ENCODE results near the gene RTP3. TPM values are rescaled to one million over a fixed set of nuclear protein-coding genes. Genes with fewer than 3 reads are reported as not detected.

Gene RTP3
- total and polyA plus RNA-seq, 2 of the 4 experiments (the other 2 are of a cell fraction), result 0.18 to 0.26 TPM

DNA sequence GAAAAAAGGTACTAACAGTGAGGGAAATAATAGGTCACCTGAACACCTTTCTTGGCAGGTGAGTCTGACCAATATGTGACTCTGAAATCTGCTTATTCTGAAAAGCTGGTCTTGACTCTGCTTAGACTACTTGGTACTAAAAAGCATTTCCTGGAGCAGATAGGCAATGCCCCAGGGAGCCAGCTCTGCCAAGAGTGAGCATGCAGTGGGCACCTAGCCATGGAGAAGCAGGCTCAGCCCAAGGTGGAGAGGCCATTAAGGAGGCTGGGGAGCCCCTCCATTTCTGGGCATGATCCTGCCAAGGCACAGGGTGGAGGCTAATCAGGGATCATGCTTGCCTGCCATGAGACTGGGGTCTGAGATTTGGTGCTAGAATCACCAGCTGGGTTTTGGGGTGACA, 31.5 kb upstream of the RTP3 start:
- no peak for DNase-seq
- ChIA-PET CTCF (no interaction called here), POLR2A (ENCODE audit: unreplicated experiment) (no interaction called here)
- dilution Hi-C loops (cut with HindIII; ENCODE audit: low sequenced_read_pairs, unreplicated experiment) (no loop called here), intact Hi-C loops (cut with micrococcal nuclease) (no loop called here), in situ Hi-C loops (cut with MboI; ENCODE audit: low sequenced_read_pairs) (no loop called here)
- Histone ChIP-seq H4K8ac (ENCODE audit: low read depth in 2 of 2, low read length in 2 of 2) (no peak overlapping the region), H3K9ac (ENCODE audit: low read depth, low read length) (no peak overlapping the region), H4K91ac (ENCODE audit: insufficient read depth, low read depth, low read length) (no peak overlapping the region), H4K20me1 (ENCODE audit: insufficient read depth, low read length) (no peaks in the 10 kb centered on the region; the same call in 1 of the 2 replicates), H2BK5ac (ENCODE audit: low read depth, low read length, poor library complexity, severe bottlenecking) (no peak overlapping the region), H2AK5ac (ENCODE audit: low read depth, low read length) (no peak overlapping the region), H3K9me3 (ENCODE audit: control insufficient read depth, insufficient read depth, low read length) (0 out of 2 replicates have a peak, but pooled peaks cover 1% of the 10 kb centered on the region), H3K23ac (ENCODE audit: low read depth, low read length) (no peak overlapping the region), H3K27me3 (ENCODE audit: control insufficient read depth, insufficient read depth, low read length) (peaks cover 74% of the 10 kb centered on the region), H4K5ac (ENCODE audit: low read depth, low read length) (no peak overlapping the region), H3K79me1 (ENCODE audit: low read depth in 1 of 2, low read length in 2 of 2) (no peaks in the 10 kb centered on the region), H3K9me1 (ENCODE audit: insufficient read depth, low read length) (no peaks in the 10 kb centered on the region; the same call in 1 of the 2 replicates), H2BK15ac (ENCODE audit: low read depth, low read length) (no peak overlapping the region), H3K4me2 (ENCODE audit: low read depth, low read length) (no peak overlapping the region), H2AFZ (replicated peaks; ENCODE audit: low read length, poor library complexity) (no peak overlapping the region), H2BK120ac (ENCODE audit: low read depth, low read length) (no peak overlapping the region), H3K14ac (replicated peaks; ENCODE audit: low read depth, low read length) (no peak overlapping the region), H3K27ac (ENCODE audit: insufficient read depth, low read length) (no peak overlapping the region), H3K4me3 (ENCODE audit: insufficient read depth, low read depth, low read length) (no peak overlapping the region), H3K36me3 (ENCODE audit: control insufficient read depth, insufficient read depth, low read length) (no peaks in the 10 kb centered on the region), H3K56ac (ENCODE audit: extremely low read depth, insufficient read depth, low read length) (no peak overlapping the region), H3K18ac (ENCODE audit: low read depth, low read length) (no peak overlapping the region), H3K4ac (ENCODE audit: low read depth, low read length) (no peak overlapping the region), H2BK20ac (ENCODE audit: low read depth, low read length) (no peak overlapping the region), H2AK9ac (replicated peaks; ENCODE audit: low read depth, low read length, poor library complexity) (no peak overlapping the region), H3K4me1 (ENCODE audit: control insufficient read depth, insufficient read depth, low read length) (peaks cover 3% of the 10 kb centered on the region)
- ATAC-seq (ENCODE audit: low read depth), result no peak
- no peak for TF ChIP-seq FOS (IDR thresholded peaks at IDR 0.05; ENCODE audit: low read depth, low read length)
- TF ChIP-seq RCOR1 (IDR thresholded peaks at IDR 0.05; ENCODE audit: insufficient replicate concordance, low read length), result no peak
- no peak for TF ChIP-seq BHLHE40 (IDR thresholded peaks at IDR 0.05; ENCODE audit: low read depth, low read length)
- no peak for TF ChIP-seq RAD21 (IDR thresholded peaks at IDR 0.05; ENCODE audit: low read length)
- TF ChIP-seq, protein P1, sequence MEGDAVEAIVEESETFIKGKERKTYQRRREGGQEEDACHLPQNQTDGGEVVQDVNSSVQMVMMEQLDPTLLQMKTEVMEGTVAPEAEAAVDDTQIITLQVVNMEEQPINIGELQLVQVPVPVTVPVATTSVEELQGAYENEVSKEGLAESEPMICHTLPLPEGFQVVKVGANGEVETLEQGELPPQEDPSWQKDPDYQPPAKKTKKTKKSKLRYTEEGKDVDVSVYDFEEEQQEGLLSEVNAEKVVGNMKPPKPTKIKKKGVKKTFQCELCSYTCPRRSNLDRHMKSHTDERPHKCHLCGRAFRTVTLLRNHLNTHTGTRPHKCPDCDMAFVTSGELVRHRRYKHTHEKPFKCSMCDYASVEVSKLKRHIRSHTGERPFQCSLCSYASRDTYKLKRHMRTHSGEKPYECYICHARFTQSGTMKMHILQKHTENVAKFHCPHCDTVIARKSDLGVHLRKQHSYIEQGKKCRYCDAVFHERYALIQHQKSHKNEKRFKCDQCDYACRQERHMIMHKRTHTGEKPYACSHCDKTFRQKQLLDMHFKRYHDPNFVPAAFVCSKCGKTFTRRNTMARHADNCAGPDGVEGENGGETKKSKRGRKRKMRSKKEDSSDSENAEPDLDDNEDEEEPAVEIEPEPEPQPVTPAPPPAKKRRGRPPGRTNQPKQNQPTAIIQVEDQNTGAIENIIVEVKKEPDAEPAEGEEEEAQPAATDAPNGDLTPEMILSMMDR (conservative IDR thresholded peaks at IDR 0.05; ENCODE audit: low read depth, low read length), result no peak
- TF ChIP-seq CEBPB (IDR thresholded peaks at IDR 0.05; ENCODE audit: low read depth, low read length), result no peak
- TF ChIP-seq, protein P2, sequence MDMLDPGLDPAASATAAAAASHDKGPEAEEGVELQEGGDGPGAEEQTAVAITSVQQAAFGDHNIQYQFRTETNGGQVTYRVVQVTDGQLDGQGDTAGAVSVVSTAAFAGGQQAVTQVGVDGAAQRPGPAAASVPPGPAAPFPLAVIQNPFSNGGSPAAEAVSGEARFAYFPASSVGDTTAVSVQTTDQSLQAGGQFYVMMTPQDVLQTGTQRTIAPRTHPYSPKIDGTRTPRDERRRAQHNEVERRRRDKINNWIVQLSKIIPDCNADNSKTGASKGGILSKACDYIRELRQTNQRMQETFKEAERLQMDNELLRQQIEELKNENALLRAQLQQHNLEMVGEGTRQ (IDR thresholded peaks at IDR 0.05; ENCODE audit: low read depth, low read length), result no peak
- TF ChIP-seq MAFK (IDR thresholded peaks at IDR 0.05; ENCODE audit: low read depth, low read length), result no peak
- TF ChIP-seq NFE2L2 (IDR thresholded peaks at IDR 0.05; ENCODE audit: low read depth, low read length), result no peak
- TF ChIP-seq CHD1 (IDR thresholded peaks at IDR 0.05; ENCODE audit: low read depth, low read length), result no peak
- TF ChIP-seq POLR2A (IDR thresholded peaks at IDR 0.05; ENCODE audit: low read depth, low read length), result no peak
- TF ChIP-seq ELK1 (IDR thresholded peaks at IDR 0.05; ENCODE audit: borderline replicate concordance, low read depth, low read length), result no peak
- no TSS peak for BruUV-seq (replicated peaks)

All from IMR-90 (cell line).